H1 (cell line): ENCODE data around the gene IZUMO2. TPM values are rescaled to one million over a fixed set of nuclear protein-coding genes. Genes with fewer than 3 reads are reported as not detected.

ENCODE experiments used
- CHD2 ChIP-seq: IDR thresholded peaks from 2 replicates; pipeline ENCODE4 v1.6.1; 2012; ENCODE audit warnings: low read length, improper control_type of control experiment
- EP300 ChIP-seq, 2 experiments: IDR thresholded peaks; 1 replicate in 1 of 2; 2 replicates in 1 of 2; pipeline ENCODE4 v1.6.1; 2011 to 2012; ENCODE audit warnings: low read depth in 2 of 2, low read length in 2 of 2, mild to moderate bottlenecking in 2 of 2, borderline replicate concordance in 1 of 2, inconsistent platforms in 1 of 2, moderate library complexity in 1 of 2
- EZH2 ChIP-seq: fragments of 200-600 bp; sonication (generic); IDR thresholded peaks from 2 replicates; pipeline ENCODE4 v1.7.1; 2012; ENCODE audit warnings: low read depth, mild to moderate bottlenecking, moderate library complexity, low read length, inconsistent platforms; ENCODE audit not compliant: severe bottlenecking
- FOSL1 ChIP-seq: IDR thresholded peaks from 2 replicates; pipeline ENCODE4 v1.6.1; 2011; ENCODE audit warnings: mild to moderate bottlenecking, low read depth, low read length, moderate library complexity; ENCODE audit not compliant: insufficient read depth
- KDM4A ChIP-seq: IDR thresholded peaks from one replicate; pipeline ENCODE4 v1.7.1; 2012; ENCODE audit warnings: low read depth, mild to moderate bottlenecking, moderate library complexity, low read length, inconsistent platforms; ENCODE audit not compliant: severe bottlenecking
- RNF2 ChIP-seq: fragments of 200-900, 300-1000 bp; sonication (generic); IDR thresholded peaks from 2 replicates; pipeline ENCODE4 v1.7.1; 2016; ENCODE audit warnings: borderline replicate concordance, low read depth, mild to moderate bottlenecking, antibody characterized with exemption, low read length; ENCODE audit not compliant: poor library complexity, severe bottlenecking; ENCODE audit errors: missing control alignments
- SP1 ChIP-seq: IDR thresholded peaks from 2 replicates; pipeline ENCODE4 v1.6.1; 2011; ENCODE audit warnings: low read depth, low read length
- SP4 ChIP-seq: IDR thresholded peaks from 2 replicates; pipeline ENCODE4 v1.6.1; 2012; ENCODE audit warnings: low read length, inconsistent platforms
- polyA plus RNA-seq, 7 experiments: library from polyadenylated mRNA; depleted of rRNA in 3 of 7; stranded (reverse) in 5 of 7; unstranded in 2 of 7; fragments of >200 nt in 5 of 7; fragments of 200-250 nt in 2 of 7; gene quantifications; 1 replicate in 5 of 7; 2 replicates in 1 of 7; 4 replicates in 1 of 7; pipeline versions ENCODE4 v1.2.1 to v1.2.3, GENCODE V29; 2011 to 2013; ENCODE audit warnings: missing spikeins in 2 of 7, mixed read lengths in 2 of 7
- total RNA-seq: library from RNA; stranded (reverse); fragmentation: NEBNext Ultra II Directional; extraction: Animal tissue kit (Norgen Biotek cat#: 25700); gene quantifications from 2 replicates; pipeline ENCODE4 v1.2.1, GENCODE V29; 2021

IZUMO2 gene
- total and polyA plus RNA-seq, 2 of the 8 experiments (the other 6 are each of a cell fraction or from before 2014, with no cell fraction given) = 1.7 to 1.9 TPM

DNA sequence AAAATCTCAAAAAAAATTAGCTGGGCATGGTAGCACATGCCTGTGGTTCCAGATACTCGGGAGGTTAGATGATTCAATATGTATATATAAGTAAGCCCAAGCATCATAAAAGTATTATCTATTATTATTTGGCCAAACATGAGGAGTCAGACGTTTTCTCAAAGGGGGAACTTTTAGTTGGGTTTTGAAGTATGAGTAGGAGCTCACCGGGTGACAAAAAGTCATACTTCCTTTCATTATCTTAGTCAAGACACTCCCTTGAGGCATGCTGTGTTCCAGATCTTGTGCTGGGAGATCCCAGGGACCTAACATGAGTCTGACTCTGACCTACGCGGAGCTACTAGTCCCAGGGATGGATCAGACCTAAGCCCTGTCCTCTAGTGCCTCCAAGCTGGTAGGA, 32.1 kb upstream of the IZUMO2 start (continued):
- no peak for TF ChIP-seq RNF2
- TF ChIP-seq CHD2 = no peak
- no peak for TF ChIP-seq SP1
- no peak for TF ChIP-seq EZH2
- no peak for TF ChIP-seq FOSL1
- TF ChIP-seq SP4 = no peak
- TF ChIP-seq KDM4A = no peak
- TF ChIP-seq EP300 (IDR thresholded peaks at IDR 0.05; ENCODE audit: borderline replicate concordance in 1 of 2, low read depth in 2 of 2, low read length in 2 of 2) = no peak
